NCI-H1694 (cell line): ENCODE results near the gene MPP1.

Experiments used
- DNase-seq: peaks from one replicate; lab custom pipeline; 2025; lab: John Stamatoyannopoulos, UW

Gene MPP1

GRCh38 chrX:154812341-154813101 lies 7.2 kb upstream of the MPP1 start:
- DNase-seq, result no peak

GRCh38 chrX:154809939-154810665 lies 4.8 kb upstream of the MPP1 start:
- no peak for DNase-seq

- DNase-seq, result no peak
Measured at GRCh38 chrX:154806837-154807501, 1.7 kb upstream of the MPP1 start.

GRCh38 chrX:154805696-154806091 lies 409 bp upstream of the MPP1 start:
- no peak for DNase-seq

GRCh38 chrX:154804261-154804956 lies 876 bp downstream of the MPP1 start:
- no peak for DNase-seq

- DNase-seq, result no peak
Measured at GRCh38 chrX:154802947-154803346, 2.3 kb downstream of the MPP1 start.

GRCh38 chrX:154800478-154801210 lies 4.6 kb downstream of the MPP1 start:
- DNase-seq, result no peak

GRCh38 chrX:154799556-154800348 lies 5.5 kb downstream of the MPP1 start:
- DNase-seq, result no peak

GRCh38 chrX:154797006-154797405 lies 8.3 kb downstream of the MPP1 start:
- no peak for DNase-seq

- no peak for DNase-seq
Measured at GRCh38 chrX:154795016-154795415, 10.3 kb downstream of the MPP1 start.

- no peak for DNase-seq
Measured at GRCh38 chrX:154793084-154793795, 12.0 kb downstream of the MPP1 start.

- no peak for DNase-seq
Measured at GRCh38 chrX:154791939-154792338, 13.3 kb downstream of the MPP1 start.

- no peak for DNase-seq
Measured at GRCh38 chrX:154791467-154791866, 13.8 kb downstream of the MPP1 start.

- DNase-seq, result no peak
Measured at GRCh38 chrX:154785716-154786115, 19.6 kb downstream of the MPP1 start.

GRCh38 chrX:154784149-154784995 lies 20.9 kb downstream of the MPP1 start:
- DNase-seq, result no peak

GRCh38 chrX:154780968-154781367 lies 24.3 kb downstream of the MPP1 start:
- no peak for DNase-seq

- no peak for DNase-seq
Measured at GRCh38 chrX:154779261-154779660, 26.0 kb downstream of the MPP1 start.

- DNase-seq, result no peak
Measured at GRCh38 chrX:154776753-154777152, 28.5 kb downstream of the MPP1 start.
